K562 (cell line): ENCODE results near the gene SH2D3A. TPM values are rescaled to one million over a fixed set of nuclear protein-coding genes. Genes with fewer than 3 reads are reported as not detected.

Source experiments
- ARID2 ChIP-seq: fragments of 450-650 bp; IDR thresholded peaks from 2 replicates; pipeline ENCODE4 v1.6.1; 2017; ENCODE audit warnings: antibody characterized with exemption, mild to moderate bottlenecking
- BACH1 ChIP-seq: fragments of 200-800 bp; sonication (Bioruptor generic); IDR thresholded peaks from 2 replicates; pipeline ENCODE4 v1.6.1; 2016; ENCODE audit warnings: missing genetic modification characterization, missing compliant biosample characterization
- BRD4 ChIP-seq: fragments of 200-600 bp; sonication (generic); IDR thresholded peaks from 2 replicates; pipeline ENCODE4 v1.6.1; 2017; ENCODE audit warnings: inconsistent platforms
- CUX1 ChIP-seq: fragments of 200-800 bp; sonication (Bioruptor generic); IDR thresholded peaks from 2 replicates; pipeline ENCODE4 v1.6.1; 2016; ENCODE audit warnings: missing genetic modification characterization, missing compliant biosample characterization
- FOXA1 ChIP-seq: fragments of 450-650 bp; IDR thresholded peaks from 2 replicates; pipeline ENCODE4 v1.6.1; 2016; ENCODE audit warnings: mild to moderate bottlenecking, borderline replicate concordance
- HES1 ChIP-seq: fragments of 450-650 bp; IDR thresholded peaks from 2 replicates; pipeline ENCODE4 v1.6.1; 2016; ENCODE audit warnings: low read depth, mild to moderate bottlenecking, moderate library complexity
- HLTF ChIP-seq: fragments of 450-650 bp; IDR thresholded peaks from 2 replicates; pipeline ENCODE4 v1.6.1; 2016
- NCOA1 ChIP-seq: fragments of 450-650 bp; IDR thresholded peaks from 2 replicates; pipeline ENCODE4 v1.6.1; 2016; ENCODE audit warnings: low read depth
- PHB2 ChIP-seq: fragments of 450-650 bp; IDR thresholded peaks from 2 replicates; pipeline ENCODE4 v1.6.1; 2017; ENCODE audit warnings: low read depth
- RFX7 ChIP-seq: fragments of 250-450 bp; sonication (Bioruptor Pico); IDR thresholded peaks from 2 replicates; pipeline ENCODE4 v1.5.1; 2021; ENCODE audit warnings: mild to moderate bottlenecking
- RUNX1 ChIP-seq: sonication (generic); IDR thresholded peaks from 2 replicates; pipeline ENCODE4 v1.6.1; 2016; ENCODE audit warnings: antibody characterized with exemption, low read depth
- SREBF2 ChIP-seq: sonication (generic); formaldehyde crosslinking; IDR thresholded peaks from 2 replicates; pipeline ENCODE4 v1.4.0; 2020; ENCODE audit warnings: mild to moderate bottlenecking, missing genetic modification reagents
- TOE1 ChIP-seq, 2 experiments: fragments of 450-650 bp in 1 of 2; sonication (generic) in 1 of 2; formaldehyde crosslinking in 1 of 2; IDR thresholded peaks; 2 replicates each; pipeline versions ENCODE4 v1.7.1 to v1.8.0; 2016 to 2022; ENCODE audit warnings: borderline replicate concordance in 2 of 2, mild to moderate bottlenecking in 2 of 2, antibody characterized with exemption in 1 of 2, inconsistent platforms in 1 of 2, low read depth in 1 of 2, missing genetic modification reagents in 1 of 2, moderate library complexity in 1 of 2
- WHSC1 ChIP-seq: IDR thresholded peaks from one replicate; pipeline ENCODE4 v1.6.1; 2012; ENCODE audit warnings: low read length, control low read depth, inconsistent platforms
- ZNF134 ChIP-seq: fragments of 250-450 bp; sonication (Bioruptor Pico); conservative IDR thresholded peaks from 2 replicates; pipeline ENCODE4 v1.4.0; 2020
- ZNF175 ChIP-seq: fragments of 200-800 bp; sonication (Bioruptor generic); IDR thresholded peaks from 2 replicates; pipeline ENCODE4 v1.6.1; 2016; ENCODE audit warnings: low read depth, mild to moderate bottlenecking, missing genetic modification characterization, missing compliant biosample characterization
- ZNF232 ChIP-seq: sonication (generic); formaldehyde crosslinking; IDR thresholded peaks from 2 replicates; pipeline ENCODE4 v1.8.0; 2022; ENCODE audit warnings: mild to moderate bottlenecking, missing genetic modification reagents
- ZNF561 ChIP-seq: fragments of 450-650 bp; formaldehyde crosslinking; conservative IDR thresholded peaks from 2 replicates; pipeline ENCODE4 v1.4.0; 2020; ENCODE audit warnings: mild to moderate bottlenecking, moderate library complexity
- ZNF778 ChIP-seq: fragments of 450-650 bp; formaldehyde crosslinking; IDR thresholded peaks from 2 replicates; pipeline ENCODE4 v1.4.0; 2020; ENCODE audit warnings: mild to moderate bottlenecking, moderate library complexity
- polyA plus RNA-seq, 8 experiments: library from polyadenylated mRNA; depleted of rRNA in 4 of 8; stranded (reverse) in 5 of 8; unstranded in 3 of 8; fragments of >200 nt; fragmentation: Nextera tagmentation in 2 of 8; fragmentation: Illumina TruSeq in 1 of 8; extraction: Ambion mirVana in 2 of 8; extraction: Trizol in 1 of 8; gene quantifications; 2 replicates each; pipeline versions ENCODE4 v1.2.1 to v1.2.3, GENCODE V29; 2011 to 2014; ENCODE audit warnings: inconsistent platforms in 1 of 8, missing spikeins in 1 of 8
- total RNA-seq, 7 experiments: library from RNA; depleted of rRNA in 6 of 7; stranded (reverse); fragments of >200 nt in 6 of 7; fragmentation: Illumina TruSeq in 2 of 7; extraction: Trizol in 2 of 7; gene quantifications; 2 replicates each; pipeline versions ENCODE4 v1.2.1 to v1.2.3, GENCODE V29; 2011 to 2021; ENCODE audit warnings: low replicate concordance in 1 of 7
- TF ChIP-seq, protein P1 (sequence below): fragments of 450-650 bp; formaldehyde crosslinking; IDR thresholded peaks from 2 replicates; pipeline ENCODE4 v1.4.0; 2020; ENCODE audit warnings: mild to moderate bottlenecking, mixed read lengths
- TF ChIP-seq, protein P2 (sequence below): sonication (generic); IDR thresholded peaks from 2 replicates; pipeline ENCODE4 v1.6.1; 2016

The SH2D3A gene
- total and polyA plus RNA-seq, 9 of the 15 experiments (the other 6 are each of a cell fraction or from before 2014, with no cell fraction given), result 0.75 to 26.3 (median 8.9) TPM

DNA sequence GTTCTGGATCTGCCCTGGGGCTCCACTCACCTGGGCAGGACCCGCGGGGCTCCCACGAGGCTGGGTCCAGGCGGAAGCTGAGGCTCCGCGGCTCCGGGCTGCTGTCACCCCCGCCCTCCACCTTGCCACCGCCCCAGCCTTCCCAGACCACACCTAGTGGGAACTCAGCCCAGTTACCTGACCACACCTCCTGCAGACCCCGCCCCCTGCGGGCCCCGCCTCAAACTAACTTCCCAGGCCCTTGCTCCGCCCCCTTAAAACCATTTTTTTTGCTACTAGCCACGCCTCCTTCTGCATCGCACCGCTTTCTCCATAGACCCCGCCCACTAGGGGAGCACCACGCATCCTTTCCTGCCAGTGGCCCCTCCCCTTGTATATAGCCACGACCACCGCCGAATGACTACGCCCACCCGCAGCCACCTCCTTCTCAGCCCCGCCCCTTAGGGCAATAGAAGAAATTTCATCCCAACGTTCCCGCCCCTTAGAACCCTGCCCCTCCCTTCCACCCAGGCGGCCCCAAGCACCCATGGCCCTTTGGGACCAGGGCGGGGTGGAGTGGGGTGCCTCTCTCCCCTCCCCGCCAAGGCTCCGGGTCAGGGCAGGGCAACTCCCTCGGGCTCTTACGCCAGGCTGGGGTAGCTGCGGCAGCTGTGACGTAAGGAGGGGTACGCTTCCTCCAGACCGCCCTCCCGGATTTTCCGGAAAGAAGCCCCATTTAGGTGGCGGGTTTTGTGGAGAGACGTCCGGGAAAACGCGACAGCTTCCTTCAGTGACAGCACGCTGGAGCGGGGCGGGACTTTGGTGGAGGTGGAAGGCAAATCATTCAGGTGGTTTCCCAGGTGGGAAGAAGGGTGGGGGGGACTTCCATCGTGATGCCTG lies at the start of gene SH2D3A (continued):
- TF ChIP-seq, protein P1, sequence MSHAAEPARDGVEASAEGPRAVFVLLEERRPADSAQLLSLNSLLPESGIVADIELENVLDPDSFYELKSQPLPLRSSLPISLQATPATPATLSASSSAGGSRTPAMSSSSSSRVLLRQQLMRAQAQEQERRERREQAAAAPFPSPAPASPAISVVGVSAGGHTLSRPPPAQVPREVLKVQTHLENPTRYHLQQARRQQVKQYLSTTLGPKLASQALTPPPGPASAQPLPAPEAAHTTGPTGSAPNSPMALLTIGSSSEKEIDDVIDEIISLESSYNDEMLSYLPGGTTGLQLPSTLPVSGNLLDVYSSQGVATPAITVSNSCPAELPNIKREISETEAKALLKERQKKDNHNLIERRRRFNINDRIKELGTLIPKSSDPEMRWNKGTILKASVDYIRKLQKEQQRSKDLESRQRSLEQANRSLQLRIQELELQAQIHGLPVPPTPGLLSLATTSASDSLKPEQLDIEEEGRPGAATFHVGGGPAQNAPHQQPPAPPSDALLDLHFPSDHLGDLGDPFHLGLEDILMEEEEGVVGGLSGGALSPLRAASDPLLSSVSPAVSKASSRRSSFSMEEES, result no peak
- TF ChIP-seq TOE1 (IDR thresholded peaks at IDR 0.05; ENCODE audit: borderline replicate concordance) (no peak), TOE1 (CRISPR knock-in tag; IDR thresholded peaks at IDR 0.05; ENCODE audit: borderline replicate concordance, low read depth) (no peak), PHB2 (no peak), HLTF (no peak), RUNX1 (no peak), RFX7 (CRISPR knock-in tag) (no peak), BRD4 (no peak), ZNF778 (CRISPR knock-in tag) (no peak), HES1 (no peak), CUX1 (CRISPR knock-in tag) (no peak), WHSC1 (no peak), ZNF134 (no peak), FOXA1 (no peak), ZNF175 (CRISPR knock-in tag) (no peak), ZNF561 (CRISPR knock-in tag) (no peak), BACH1 (tag) (no peak), NCOA1 (no peak), ARID2 (no peak), ZNF232 (no peak), SREBF2 (CRISPR knock-in tag) (no peak)
- TF ChIP-seq, protein P2, sequence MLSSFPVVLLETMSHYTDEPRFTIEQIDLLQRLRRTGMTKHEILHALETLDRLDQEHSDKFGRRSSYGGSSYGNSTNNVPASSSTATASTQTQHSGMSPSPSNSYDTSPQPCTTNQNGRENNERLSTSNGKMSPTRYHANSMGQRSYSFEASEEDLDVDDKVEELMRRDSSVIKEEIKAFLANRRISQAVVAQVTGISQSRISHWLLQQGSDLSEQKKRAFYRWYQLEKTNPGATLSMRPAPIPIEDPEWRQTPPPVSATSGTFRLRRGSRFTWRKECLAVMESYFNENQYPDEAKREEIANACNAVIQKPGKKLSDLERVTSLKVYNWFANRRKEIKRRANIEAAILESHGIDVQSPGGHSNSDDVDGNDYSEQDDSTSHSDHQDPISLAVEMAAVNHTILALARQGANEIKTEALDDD, result no peak
